ENCODE data around the gene SLC45A3.

GRCh38 chr1:205660361-205660760 is 19.9 kb downstream of the SLC45A3 start:
- no peak for TF ChIP-seq CTCF (IDR thresholded peaks at IDR 0.05; ENCODE audit: low read depth, low read length)
- TF ChIP-seq POLR2A (IDR thresholded peaks at IDR 0.05; ENCODE audit: extremely low read depth, insufficient read length) = no peak
- no peak for TF ChIP-seq MYC (IDR thresholded peaks at IDR 0.05; ENCODE audit: low read depth, low read length)
